NCI-H1417 (cell line): ENCODE measurements around the gene BAIAP2L2.
A peak's percentile ranks its signal among the peaks of the same experiment; 100 is the strongest.

Experiments
- DNase-seq, 3 experiments: peaks; one replicate each; lab custom pipeline; 2025; lab: John Stamatoyannopoulos, UW

Gene BAIAP2L2

GRCh38 chr22:38067761-38068360, 42.6 kb downstream of the BAIAP2L2 start:
- no peak for DNase-seq

- DNase-seq, result no peak
These were observed 43.5 kb downstream of the BAIAP2L2 start for GRCh38 chr22:38067028-38067415.

- no peak for DNase-seq
These were observed 44.0 kb downstream of the BAIAP2L2 start for GRCh38 chr22:38066381-38067027.

GRCh38 chr22:38065539-38065938, 44.9 kb downstream of the BAIAP2L2 start:
- DNase-seq, result no peak

GRCh38 chr22:38062791-38063190, 47.7 kb downstream of the BAIAP2L2 start:
- DNase-seq, result no peak

GRCh38 chr22:38056969-38057891, 53.3 kb downstream of the BAIAP2L2 start, which contains the start of gene PICK1:
Gene PICK1 (plus strand): TSS chr22:38057404. CDS start chr22:38057810, 406 bp downstream.
- peak; percentile 86 to 94 (median 92) for DNase-seq

- peak; percentile 60 to 86 (median 67) for DNase-seq
These were observed 58.3 kb downstream of the BAIAP2L2 start for GRCh38 chr22:38051900-38052862.

GRCh38 chr22:38051261-38051660, 59.2 kb downstream of the BAIAP2L2 start:
- DNase-seq, result no peak

- DNase-seq, result no peak
These were observed 59.8 kb downstream of the BAIAP2L2 start for GRCh38 chr22:38050720-38051119.

GRCh38 chr22:38049812-38050619, 60.5 kb downstream of the BAIAP2L2 start:
- DNase-seq, result no peak

GRCh38 chr22:38046070-38046748, 64.3 kb downstream of the BAIAP2L2 start:
- DNase-seq, result no peak

- DNase-seq, result no peak
These were observed 67.1 kb downstream of the BAIAP2L2 start for GRCh38 chr22:38043151-38044039.

- DNase-seq, result no peak
These were observed 68.0 kb downstream of the BAIAP2L2 start for GRCh38 chr22:38042488-38042790.

- no peak for DNase-seq
These were observed 68.6 kb downstream of the BAIAP2L2 start for GRCh38 chr22:38041760-38042487.

- no peak for DNase-seq
These were observed 69.3 kb downstream of the BAIAP2L2 start for GRCh38 chr22:38040953-38041759.

GRCh38 chr22:38038890-38039812, 71.3 kb downstream of the BAIAP2L2 start:
- DNase-seq, result no peak

- DNase-seq, result no peak
These were observed 72.1 kb downstream of the BAIAP2L2 start for GRCh38 chr22:38038426-38038825.
